Measurements from ENCODE around the gene RUNX1.

The RUNX1 gene

DNA sequence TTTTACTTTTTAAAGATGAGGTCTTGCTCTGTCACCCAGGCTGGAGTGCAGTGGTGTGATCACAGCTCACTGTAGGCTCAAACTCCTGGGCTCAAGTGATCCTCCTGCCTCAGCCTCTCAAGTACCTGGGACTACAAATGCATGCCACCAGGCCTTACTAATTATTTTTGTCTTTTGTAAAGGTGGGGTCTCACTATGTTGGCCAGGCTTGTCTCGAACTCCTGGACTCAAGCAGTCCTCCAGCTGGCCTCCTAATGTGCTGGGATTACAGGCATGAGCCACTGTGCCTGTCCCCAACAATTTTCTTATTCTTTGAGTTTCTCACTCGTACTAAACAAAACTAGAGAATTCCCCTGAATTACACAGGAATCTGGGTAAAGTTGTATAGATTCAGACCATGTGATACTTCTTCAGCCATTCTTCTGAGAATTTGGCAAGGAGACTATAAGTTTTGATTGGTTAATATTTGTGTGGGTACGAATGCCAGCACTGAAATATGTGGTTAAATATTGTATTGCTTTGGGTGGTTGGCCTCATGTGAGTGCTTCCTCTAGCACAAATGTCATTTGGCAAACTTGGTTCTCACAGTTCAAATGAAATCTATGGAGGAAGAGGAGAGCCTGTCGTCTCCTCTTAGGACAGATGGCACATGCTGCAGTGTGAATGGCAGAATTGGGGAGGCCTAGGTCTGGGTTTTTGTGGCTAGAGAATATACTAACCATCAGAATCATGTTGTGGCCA, 104.9 kb downstream of the RUNX1 start:
- DNase-seq = no peak

DNA sequence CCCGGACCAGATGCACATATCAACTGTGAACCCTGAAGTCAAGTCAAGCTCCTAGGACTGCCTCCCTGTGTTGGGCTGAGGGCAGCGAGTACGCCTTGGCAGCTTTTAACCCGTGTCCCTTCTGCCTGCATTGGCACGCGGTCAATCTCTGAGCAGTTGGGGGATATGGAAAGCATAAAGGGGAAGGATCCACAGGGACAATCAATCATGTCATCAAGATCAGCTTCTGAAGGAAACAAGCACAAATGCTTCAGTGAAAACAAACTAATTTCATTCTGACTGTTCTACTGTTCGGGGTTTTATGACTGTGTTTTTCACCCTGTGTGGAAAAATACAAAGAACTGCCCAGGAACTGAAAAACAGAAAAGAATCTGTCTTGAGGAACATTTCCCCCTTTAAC, 106.2 kb downstream of the RUNX1 start:
- no peak for DNase-seq

DNA sequence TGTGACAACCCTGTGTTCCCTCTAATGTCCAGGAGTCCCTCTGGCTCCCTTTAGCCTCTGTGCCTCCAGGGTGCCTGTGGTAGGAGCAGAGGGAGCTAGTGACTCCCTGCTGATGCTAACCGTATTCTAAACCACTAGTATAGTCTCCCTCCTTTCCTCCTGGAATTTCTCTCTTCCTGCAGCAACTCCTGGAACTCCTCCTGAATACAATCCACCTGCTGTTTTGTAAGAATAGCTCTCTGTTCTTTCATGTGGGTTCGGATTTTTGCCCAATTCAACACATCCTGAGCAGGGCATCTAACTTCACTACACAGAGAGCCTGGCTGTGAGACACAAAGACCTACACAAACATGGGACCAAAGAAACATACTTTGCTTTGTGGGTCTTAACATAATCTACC, 107.9 kb downstream of the RUNX1 start:
- no peak for DNase-seq

DNA sequence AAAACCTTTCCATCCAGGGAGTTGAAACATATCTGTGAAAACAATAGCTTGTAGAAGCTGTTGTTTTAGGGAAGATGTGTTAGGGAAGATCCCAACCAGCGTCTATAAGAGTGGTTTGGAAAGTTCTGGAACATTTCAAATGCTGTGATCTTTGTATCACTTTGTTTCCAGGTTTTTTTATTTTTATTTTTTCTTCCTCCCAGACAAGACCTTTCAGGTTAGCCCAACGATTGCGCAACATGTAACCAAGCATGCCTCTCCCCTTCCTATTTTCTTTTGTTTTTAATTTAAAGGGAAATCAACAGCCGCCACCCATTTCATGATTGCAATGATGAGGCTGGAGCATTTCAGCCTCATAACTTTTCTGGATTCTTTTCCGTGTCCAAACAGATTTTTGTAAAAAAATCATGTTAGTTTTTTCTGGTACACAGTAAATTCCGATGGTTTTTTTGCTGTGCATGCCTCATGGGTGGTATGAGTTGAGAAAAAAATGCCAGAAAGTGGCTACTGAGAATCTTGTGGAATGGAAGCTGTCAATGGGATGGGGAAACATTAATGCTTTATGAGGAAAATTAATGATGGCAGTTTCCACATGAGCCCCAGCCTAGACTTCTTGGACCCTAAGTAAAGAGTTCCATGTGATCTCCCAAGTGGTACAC, 109.3 kb downstream of the RUNX1 start:
- DNase-seq = no peak

DNA sequence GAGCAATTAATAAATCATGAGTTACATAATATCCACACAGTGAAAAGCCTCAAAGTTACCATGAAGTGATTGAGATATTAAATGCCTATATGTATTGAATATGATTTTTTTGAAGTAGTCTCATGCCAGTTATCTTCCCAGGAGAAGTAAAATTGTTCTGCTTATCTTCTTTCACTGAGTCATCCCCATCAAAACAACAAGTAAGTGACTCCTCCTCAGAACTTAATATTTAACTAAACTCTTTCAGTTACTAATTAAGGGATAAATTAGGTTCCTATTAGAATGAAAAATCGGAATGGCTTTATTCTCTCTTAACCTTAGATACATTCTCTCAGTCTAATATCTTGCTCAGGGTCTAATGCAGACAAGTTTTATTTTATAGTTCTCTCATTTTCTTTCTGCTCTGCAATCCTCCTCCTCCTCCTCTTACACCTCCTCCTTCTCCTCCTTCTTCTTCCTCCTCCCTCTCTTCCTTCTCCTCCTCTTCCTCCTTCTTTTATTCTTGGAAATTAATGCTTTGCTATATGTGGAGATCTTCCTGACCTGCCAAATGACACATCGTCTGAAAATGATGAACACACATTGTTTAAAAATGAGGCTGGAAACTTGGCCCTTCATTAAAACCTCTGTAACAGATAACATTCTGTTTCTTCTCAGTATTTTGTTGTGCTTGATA, 110.9 kb downstream of the RUNX1 start:
- no peak for DNase-seq

DNA sequence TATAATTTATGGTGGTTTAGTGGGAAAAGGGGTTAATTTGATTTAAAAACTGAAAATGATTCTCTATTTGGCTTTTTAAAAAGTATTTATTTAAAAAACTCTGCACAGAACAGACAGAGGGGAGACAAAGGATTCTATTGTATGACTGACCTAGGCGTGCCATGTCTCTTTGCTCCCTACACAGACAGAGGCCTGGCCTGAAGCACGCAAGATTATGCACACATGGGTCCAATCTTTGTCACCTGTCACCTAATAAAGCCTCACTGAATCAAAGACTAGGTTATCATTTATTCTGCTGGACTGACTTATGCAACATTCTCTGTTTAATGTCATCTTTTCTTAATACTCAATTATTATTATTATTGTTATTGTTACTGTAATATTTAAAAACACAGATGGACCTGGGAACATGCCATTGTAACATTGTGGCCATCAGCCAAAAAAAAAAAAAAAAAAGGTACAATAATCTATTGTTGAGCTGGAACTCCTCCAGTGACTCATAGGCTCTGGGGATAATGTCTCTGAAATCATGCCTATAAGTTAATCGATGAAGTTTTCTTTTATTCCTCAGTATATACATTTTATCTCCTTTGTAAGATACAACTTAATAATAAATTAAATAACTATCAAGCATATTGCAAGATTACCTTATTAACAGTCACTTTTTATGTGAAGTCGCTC, 112.1 kb downstream of the RUNX1 start:
- DNase-seq = no peak

DNA sequence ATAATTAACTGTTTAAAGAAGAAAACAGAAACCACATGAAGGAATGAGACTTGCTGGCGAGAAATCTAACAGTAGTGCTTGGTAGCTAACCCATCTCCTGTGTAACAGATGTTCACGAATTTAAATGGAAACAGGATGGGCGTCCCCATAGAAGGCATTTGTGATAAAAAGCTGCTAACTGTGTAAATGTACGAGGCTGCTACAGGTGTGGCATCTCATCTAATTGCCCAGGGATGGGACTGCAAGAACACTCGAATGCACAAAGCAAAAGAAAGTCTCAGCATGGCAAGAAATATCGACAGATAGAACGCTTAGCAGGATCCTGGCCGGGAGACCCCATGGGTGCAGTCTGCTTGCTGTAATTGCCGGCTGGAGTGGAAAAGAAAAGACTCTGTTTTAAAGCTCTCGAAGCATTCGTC, 112.7 kb downstream of the RUNX1 start:
- DNase-seq = no peak

DNA sequence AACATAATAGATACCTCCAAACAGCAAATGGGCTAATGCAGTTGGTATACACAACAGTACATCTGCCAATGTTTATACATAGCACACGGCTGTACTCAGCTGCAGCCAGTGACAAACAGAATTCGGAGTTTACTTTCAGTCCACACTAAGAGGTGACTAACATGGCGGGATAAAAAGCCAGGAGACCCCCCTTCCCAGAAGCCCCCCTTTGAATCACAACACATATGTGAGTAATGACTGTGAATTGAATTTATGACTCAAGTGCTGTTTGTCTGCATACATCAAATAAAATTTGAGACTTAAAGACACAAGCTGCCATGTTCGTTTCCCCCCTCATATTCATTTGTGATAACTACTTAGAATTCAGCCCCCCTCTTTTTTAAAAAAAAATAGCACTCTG, 113.2 kb downstream of the RUNX1 start:
- DNase-seq = no peak

DNA sequence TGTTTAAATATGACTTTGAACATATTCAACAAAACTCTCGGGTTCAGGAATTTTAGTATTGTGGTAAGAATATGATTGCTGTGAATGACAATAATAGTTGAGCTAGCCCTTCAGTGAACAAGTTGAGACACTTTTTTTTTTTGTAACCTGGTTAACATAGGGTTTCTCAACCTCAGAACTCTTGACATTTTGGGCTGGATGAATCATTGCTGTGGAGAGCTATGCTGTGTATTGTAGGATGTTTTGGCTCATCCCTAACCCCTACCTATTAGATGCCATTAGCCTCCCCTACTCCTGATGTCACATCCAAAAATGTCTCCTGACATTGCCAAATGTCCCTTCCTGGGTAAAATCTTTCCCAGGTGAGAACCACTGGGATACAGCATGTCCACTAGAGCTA, 113.7 kb downstream of the RUNX1 start:
- no peak for DNase-seq

DNA sequence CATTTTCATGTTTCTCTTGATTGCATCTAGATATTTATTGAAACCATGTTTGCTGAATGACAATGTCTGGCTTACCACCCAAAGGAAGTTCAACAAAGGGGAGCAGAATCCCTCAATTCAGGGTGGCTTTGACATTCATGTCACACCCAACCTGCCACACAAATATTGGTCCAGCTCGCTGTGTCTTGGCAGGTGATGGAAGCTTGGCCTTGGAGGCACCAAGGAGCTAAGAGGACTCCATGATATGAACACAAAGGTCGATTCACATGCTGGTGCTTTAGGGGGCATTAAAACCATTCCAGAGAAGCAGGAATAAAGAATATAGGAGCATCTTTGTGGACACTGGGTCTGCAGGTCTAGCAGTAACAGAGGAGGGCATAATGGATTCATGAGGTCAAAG, 114.8 kb downstream of the RUNX1 start:
- DNase-seq = no peak

DNA sequence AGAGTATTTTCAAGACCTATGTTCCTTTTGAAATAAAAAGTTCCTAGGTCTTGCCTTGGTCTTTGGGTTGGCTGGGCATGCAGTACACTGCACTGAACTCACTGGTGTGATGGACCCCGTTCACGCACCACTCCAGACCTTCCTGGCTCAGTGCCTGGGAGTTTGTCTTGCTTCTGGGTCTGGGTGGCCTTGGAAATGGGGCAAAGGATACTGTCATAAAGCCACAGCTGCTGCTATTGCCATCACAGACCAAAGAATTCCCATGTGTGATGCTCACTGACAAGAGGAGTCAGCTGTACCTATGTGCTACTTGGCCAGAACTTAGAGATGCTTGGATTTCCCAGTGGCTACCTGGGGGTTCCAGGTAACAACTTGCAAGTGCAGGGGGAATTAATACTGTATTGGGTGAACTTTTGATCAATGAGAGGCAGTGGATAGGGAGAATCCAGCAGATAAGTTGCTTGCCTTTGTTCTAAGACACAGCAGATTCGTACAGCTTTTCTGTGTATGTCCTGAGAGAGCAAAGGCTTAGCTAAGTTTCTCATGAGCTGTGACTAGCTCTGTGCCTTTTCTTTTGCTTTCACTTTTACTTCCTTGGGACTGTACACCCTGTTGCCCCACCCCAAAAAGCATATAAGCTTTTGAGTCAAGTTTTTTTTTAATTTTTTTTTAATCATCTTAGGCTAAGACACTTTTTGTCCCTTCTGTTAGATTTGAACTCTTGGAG, 115.3 kb downstream of the RUNX1 start:
- DNase-seq = no peak

DNA sequence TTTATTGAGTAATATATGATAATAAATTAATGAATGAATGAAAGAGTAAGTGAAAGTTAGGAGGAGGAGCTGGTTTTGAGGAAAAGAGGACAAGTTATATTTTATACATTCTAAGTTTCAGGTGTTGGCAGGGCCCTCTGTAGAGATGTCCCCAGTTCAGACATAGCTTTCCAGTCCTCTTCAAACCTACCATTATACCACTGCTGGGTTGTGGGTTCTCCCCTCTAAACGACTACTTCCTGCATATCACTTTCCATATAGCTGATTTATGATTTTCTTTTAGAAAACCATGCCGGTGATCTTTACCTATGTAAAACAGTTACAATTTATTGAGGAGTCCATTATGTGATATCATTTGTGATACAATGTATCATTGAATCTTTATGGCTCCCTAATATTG, 116.9 kb downstream of the RUNX1 start:
- DNase-seq = no peak

DNA sequence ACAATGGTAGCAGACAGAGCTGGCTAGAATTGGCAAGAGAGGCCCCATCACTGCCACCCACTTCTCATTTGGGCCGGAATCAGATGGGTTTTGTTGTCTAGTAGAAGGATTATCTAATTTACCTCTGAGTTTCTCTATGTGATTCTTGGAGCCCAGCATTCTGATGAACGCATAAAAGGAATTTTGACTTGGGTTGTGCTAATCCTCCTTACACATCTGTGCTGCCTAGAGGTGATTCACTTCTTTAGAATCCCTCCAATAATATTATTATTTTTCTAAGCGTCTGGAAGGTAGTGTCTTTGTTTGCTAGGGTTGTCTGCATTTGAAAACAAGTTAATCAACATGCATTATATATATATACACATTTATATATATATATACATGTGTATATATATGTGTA, 118.1 kb downstream of the RUNX1 start:
- no peak for DNase-seq

DNA sequence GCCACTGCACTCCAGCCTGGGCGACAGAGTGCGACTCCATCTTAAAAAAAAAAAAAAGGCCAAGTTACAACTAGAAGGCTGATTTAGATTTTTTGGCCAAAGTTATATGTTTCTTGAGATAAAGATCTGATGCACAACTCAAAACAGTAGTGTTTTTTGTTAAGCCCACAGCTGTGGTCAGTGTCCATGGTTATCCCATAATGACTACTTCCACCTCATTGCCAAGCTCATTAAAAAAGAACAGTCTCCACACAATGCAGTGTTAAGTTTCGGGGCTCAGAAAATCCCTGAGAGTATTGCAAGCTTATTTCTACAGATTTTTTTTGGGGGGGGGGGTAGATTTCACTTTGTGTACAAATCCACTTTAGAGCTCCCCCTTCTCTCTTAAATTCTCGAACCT, 120.5 kb downstream of the RUNX1 start:
- DNase-seq = no peak

DNA sequence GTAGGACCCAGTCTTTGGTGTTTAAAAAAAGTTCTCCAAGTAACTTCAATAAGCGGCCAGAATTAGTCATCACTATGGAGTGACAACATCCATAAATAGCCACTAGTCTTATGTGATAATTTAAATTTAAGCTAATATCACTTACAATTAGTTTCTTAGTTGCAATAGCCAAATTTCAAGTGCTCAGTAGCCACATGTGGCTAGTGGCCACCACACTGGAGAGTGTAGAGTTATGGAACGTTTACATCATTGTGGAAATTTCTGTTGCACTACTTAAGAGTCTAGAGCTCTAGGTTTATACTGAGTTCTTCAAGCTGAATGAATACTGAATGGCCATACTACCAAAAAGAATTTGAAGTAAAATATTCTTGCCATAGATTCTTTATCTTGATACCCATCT, 121.1 kb downstream of the RUNX1 start:
- no peak for DNase-seq

DNA sequence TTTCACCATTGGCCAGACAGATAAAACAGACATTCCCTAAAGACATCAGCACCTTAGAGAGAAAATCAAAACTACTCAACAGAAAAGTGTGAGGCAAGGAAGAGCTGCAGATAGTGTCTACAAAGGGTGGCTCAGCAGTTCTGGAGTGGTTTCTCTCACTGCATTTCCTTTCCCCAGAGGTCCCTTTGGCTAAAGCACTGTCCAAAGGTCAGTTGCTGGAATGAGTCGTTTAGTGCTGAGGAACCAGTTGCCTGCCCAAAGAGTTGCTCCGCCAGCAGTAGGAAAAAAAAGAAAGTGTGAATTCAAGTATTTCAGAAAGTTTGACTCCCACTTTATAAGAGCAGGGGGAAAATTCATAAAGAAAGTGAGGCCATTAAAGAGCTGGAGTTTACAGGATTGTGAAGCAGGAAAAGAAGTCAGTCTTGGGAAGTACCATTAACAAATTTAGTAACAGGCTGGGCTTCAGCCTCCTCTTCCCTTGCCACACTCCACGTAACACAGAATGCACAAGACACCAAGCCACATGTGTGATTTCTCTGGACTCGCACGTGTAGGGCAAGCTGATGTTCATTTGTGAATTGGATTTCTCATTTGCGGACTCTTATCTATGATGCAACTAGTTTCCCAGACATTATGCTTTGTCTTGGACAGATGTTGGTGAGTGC, 122.2 kb downstream of the RUNX1 start:
- DNase-seq = peak; percentile 43

DNA sequence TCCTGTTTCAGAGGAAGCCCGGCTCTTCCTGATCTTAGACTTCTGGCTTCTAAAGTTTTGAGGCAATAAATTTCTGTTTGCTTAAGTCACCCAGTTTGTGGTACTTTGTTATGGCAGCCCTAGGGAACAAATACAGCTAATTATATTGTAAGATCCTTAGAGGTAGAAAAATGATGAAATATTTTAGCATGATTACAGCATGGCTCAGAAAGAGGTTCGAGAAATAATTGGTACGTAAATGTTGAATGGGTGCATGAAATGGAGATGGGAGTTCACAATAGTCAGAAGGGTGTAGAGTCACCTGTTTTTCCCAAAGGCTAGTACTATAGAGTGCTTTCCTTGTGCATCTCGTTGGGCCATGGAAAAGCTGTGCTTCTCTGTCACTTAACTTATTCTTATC, 123.5 kb downstream of the RUNX1 start:
- no peak for DNase-seq

DNA sequence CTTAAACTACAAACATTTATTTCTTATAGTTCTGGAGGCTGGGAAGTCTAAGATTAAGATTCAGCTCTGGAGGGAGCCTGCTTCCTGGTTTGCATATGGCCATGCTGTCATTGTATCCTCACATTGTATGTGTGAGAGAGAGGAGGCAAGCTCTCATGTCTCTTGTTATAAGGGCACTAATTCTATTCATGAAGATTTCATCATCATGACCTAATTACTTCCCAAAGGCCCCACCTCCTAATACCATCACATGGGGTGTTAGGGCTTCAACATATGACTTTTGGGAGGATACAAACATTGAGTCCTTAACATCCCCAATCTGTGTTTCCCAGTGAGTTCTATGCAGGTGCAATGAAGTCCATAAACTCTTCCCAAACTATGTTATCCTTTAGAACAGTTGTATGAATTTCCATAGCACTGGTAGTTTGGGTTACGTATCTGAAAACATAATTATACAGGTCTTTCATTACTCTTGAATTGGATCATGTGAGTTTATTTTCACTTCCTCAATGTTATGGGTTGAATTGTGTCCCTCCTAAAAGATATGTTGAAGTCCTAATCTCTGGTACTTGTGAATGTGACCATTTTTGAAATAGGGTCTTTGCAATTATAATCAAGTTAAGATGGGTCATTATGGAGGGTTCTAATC, 124.2 kb downstream of the RUNX1 start:
- no peak for DNase-seq

DNA sequence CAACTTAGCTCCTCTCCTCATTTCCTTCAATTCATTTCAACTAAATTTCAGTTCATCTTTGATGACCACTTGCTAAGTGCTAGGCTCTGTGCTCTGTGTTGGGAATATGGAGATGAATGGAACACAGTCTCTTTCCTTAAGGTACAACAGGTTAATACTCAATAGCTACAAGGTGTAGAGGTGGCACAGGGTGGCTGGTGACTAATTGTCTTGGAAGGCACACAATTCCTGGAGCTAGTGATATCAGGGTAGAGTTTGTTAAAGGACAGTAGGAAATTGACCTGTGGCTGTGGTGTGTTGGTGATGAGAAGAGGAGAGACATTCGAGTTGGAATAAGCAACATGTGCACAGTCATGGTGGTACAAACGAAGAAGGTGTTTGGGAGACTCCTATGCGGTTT, 124.9 kb downstream of the RUNX1 start:
- DNase-seq = no peak

DNA sequence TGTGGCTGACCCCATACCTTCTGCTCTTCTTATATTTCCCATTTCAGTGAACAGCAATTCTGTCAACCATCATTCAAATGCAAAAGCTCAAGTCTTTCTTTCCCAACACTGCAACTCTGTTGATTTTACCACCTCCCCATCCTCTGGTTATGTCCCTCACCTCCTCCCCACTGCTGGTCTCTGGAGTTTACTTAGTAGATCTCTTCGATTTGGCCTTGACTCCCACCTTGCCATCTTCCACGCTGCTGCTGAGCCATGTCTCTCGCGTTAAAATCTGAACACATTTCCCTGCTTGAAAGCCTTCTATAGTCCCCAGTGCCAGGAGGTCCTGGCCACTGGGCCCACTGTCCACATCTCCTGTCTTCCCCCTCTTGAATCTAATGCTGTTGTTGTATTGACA, 125.5 kb downstream of the RUNX1 start:
- DNase-seq = no peak

DNA sequence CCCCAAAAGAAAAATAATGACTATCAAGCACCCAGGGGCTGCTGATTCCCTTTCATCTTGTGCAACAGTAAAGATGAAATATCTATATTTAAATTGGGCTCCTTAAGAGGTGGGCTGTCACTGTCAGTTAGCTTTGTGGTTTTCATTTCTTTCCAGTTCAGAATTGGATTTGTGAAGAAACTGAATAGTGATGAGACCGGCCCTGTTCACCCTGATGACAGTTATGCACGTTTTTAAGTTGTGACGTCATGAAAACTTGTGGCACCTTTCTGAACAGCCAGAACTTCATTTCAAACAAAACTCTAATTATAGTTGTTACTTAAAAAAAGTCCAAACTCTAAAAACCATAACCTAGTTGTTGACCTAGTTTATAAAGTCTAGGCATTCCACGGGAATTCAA, 125.9 kb downstream of the RUNX1 start:
- no peak for DNase-seq

DNA sequence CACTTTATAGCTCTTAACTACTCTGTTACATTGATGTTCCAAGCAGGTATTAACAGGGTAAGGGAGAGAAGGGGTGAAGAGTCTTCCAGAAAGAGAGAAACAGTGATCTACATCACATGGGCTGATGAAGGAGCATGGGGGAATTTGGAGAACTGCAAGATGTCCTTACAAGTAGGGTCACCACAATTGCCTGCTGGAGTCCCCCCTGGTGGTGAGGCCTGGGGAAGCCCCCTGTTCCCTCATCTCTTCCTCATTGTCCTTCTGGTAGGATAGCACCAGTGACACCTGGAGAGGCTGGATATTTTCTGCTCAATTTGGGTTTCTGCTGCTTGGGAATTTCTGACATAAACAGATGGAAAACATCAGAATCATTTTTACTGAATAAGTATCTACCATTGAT, 126.6 kb downstream of the RUNX1 start:
- no peak for DNase-seq
